Breast epithelium (tissue), 3 donors: ENCODE measurements around the gene MEX3C.

Experiments
- POLR2A ChIP-seq: fragments of 450-650 bp; IDR thresholded peaks from one replicate; pipeline ENCODE4 v1.6.1; 2016; ENCODE audit warnings: antibody characterized with exemption, mild to moderate bottlenecking, moderate library complexity
- POLR2AphosphoS5 ChIP-seq, 3 donors: sonication (generic); formaldehyde crosslinking; IDR thresholded peaks; one replicate each; pipeline ENCODE4 v1.6.1; 2017; ENCODE audit warnings: antibody characterized with exemption in 3 of 3
- TF ChIP-seq, protein P1 (sequence below), 3 donors: fragments of 450-650 bp; IDR thresholded peaks; one replicate each; pipeline ENCODE4 v1.5.1; 2016 to 2017; ENCODE audit warnings: antibody characterized with exemption in 3 of 3, mild to moderate bottlenecking in 3 of 3, moderate library complexity in 3 of 3

DNA sequence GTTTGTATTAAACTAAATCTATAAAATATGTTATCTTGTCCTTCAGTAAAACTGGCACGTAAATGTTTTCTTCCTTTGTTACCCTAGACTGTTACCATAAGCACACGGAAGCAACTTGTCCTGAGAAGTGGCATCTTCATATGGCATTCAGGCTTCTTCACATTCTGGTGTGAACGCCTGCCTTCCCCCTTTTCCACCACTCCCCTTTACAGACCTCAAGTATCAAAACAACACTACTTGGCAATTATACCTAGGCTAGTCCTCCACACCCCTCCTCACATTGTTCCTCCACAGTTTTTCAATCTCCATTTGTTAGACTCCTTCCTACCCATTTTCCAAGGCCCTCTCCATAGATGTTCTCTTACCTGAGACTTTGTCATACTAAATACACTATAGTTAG is 2.9 kb downstream of the MEX3C start:
- TF ChIP-seq, protein P1, sequence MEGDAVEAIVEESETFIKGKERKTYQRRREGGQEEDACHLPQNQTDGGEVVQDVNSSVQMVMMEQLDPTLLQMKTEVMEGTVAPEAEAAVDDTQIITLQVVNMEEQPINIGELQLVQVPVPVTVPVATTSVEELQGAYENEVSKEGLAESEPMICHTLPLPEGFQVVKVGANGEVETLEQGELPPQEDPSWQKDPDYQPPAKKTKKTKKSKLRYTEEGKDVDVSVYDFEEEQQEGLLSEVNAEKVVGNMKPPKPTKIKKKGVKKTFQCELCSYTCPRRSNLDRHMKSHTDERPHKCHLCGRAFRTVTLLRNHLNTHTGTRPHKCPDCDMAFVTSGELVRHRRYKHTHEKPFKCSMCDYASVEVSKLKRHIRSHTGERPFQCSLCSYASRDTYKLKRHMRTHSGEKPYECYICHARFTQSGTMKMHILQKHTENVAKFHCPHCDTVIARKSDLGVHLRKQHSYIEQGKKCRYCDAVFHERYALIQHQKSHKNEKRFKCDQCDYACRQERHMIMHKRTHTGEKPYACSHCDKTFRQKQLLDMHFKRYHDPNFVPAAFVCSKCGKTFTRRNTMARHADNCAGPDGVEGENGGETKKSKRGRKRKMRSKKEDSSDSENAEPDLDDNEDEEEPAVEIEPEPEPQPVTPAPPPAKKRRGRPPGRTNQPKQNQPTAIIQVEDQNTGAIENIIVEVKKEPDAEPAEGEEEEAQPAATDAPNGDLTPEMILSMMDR (IDR thresholded peaks at IDR 0.05): no peak
- no peak for TF ChIP-seq POLR2AphosphoS5 (IDR thresholded peaks at IDR 0.05)
- no peak for TF ChIP-seq POLR2A
